Panc1 (cell line): Measurements from ENCODE around the gene S100PBP.

ENCODE experiments used
- CTCF ChIP-seq: fragments of 450-650 bp; IDR thresholded peaks from 2 replicates; pipeline ENCODE4 v1.5.1; 2017; ENCODE audit warnings: mild to moderate bottlenecking
- POLR2AphosphoS5 ChIP-seq: IDR thresholded peaks from 2 replicates; pipeline ENCODE4 v1.6.1; 2012; ENCODE audit warnings: mild to moderate bottlenecking, low read depth, low read length, moderate library complexity
- SIN3A ChIP-seq: IDR thresholded peaks from 2 replicates; pipeline ENCODE4 v1.6.1; 2012; ENCODE audit warnings: low read depth, mild to moderate bottlenecking, low read length, moderate library complexity, borderline replicate concordance; ENCODE audit not compliant: insufficient read depth
- TCF7L2 ChIP-seq: IDR thresholded peaks from 2 replicates; pipeline ENCODE4 v1.6.1; 2011; ENCODE audit warnings: mild to moderate bottlenecking, low read depth, low read length, inconsistent platforms
- TF ChIP-seq, protein P1 (sequence below), 2 experiments: IDR thresholded peaks; 2 replicates each; pipeline ENCODE4 v1.6.1; 2011 to 2012; ENCODE audit warnings: low read depth in 2 of 2, control low read depth in 1 of 2, low read length in 1 of 2, mild to moderate bottlenecking in 1 of 2, moderate library complexity in 1 of 2; ENCODE audit not compliant: insufficient read depth in 1 of 2

GRCh38 chr1:32780005-32780404, 37.4 kb upstream of the S100PBP start:
- no peak for TF ChIP-seq CTCF
- no peak for TF ChIP-seq TCF7L2
- TF ChIP-seq POLR2AphosphoS5 = no peak
- TF ChIP-seq SIN3A = no peak
- TF ChIP-seq, protein P1, sequence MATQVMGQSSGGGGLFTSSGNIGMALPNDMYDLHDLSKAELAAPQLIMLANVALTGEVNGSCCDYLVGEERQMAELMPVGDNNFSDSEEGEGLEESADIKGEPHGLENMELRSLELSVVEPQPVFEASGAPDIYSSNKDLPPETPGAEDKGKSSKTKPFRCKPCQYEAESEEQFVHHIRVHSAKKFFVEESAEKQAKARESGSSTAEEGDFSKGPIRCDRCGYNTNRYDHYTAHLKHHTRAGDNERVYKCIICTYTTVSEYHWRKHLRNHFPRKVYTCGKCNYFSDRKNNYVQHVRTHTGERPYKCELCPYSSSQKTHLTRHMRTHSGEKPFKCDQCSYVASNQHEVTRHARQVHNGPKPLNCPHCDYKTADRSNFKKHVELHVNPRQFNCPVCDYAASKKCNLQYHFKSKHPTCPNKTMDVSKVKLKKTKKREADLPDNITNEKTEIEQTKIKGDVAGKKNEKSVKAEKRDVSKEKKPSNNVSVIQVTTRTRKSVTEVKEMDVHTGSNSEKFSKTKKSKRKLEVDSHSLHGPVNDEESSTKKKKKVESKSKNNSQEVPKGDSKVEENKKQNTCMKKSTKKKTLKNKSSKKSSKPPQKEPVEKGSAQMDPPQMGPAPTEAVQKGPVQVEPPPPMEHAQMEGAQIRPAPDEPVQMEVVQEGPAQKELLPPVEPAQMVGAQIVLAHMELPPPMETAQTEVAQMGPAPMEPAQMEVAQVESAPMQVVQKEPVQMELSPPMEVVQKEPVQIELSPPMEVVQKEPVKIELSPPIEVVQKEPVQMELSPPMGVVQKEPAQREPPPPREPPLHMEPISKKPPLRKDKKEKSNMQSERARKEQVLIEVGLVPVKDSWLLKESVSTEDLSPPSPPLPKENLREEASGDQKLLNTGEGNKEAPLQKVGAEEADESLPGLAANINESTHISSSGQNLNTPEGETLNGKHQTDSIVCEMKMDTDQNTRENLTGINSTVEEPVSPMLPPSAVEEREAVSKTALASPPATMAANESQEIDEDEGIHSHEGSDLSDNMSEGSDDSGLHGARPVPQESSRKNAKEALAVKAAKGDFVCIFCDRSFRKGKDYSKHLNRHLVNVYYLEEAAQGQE (IDR thresholded peaks at IDR 0.05; ENCODE audit: insufficient read depth in 1 of 2, low read depth in 2 of 2, low read length in 1 of 2) = no peak
